Adipose tissue (tissue), 3 donors: ENCODE data around the gene VTI1A. TPM values are rescaled to one million over a fixed set of nuclear protein-coding genes. Genes with fewer than 3 reads are reported as not detected.

Experiments
- H3K27ac ChIP-seq: one replicate; pipeline ENCODE4 v1.5.1; 2013; ENCODE audit warnings: low read depth, low read length
- WGBS, 3 donors: extraction: QIAGEN DNeasy Blood & Tissue Kit; methylation state at CpG; one replicate each; pipeline ENCODE4 v1.1.7; 2013; 5-methylcytosine and 5-hydroxymethylcytosine counted together
- polyA plus RNA-seq, 3 donors: library from polyadenylated mRNA; stranded (reverse); fragments of 200-250 nt; gene quantifications; one replicate each; pipeline ENCODE4 v1.2.3, GENCODE V29; 2013
- donor health status: healthy with polysubstance abuse.
- donor health status: Bipolar disorder and iron deficiency.
- donor health status: healthy.

The VTI1A gene
- polyA plus RNA-seq, 3 donors, result 5.6 to 15.2 (median 13.5) TPM

DNA sequence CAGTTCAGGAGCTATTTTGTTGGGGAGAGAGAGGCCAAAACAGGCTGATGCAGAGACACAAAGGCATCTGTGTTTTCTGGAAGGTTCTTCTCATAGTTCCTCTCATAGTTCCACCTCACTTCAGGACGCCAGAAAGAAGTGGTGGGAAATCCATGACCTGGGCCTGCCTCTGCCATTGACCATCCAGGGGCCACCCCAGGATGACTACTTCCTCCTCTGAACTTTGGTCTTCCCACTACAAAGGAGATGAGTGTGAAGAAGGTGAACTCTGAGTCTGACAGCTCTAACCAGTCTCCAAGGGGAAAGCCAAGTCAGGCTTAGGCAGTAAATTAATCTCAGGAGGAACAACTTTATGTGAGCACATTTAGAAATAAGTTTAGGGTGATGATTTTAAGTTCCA lies 327.2 kb downstream of the VTI1A start:
- 86 to 88% (median 86%) methylated on average over 1 of the region's 1 CpG for WGBS, 3 donors

DNA sequence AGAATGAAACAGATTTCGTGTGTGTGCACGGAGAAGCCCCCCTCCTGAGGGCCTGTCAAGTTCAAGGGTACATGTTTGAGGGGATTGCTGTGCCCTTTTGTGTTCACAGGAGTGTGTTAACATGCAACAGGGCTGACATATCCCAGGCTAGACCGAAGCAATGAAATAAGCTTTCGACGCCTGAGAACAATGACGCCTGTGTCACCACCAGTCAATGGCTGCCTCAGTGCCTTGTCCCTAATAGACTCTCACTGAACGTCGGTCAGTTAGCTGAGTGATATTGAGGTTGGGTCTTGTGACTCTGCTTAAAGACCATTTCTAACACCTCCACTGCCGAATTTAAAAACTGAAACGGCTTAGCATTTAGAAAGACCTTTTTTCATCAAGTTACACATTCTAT lies 327.8 kb downstream of the VTI1A start:
- H3K27ac ChIP-seq, result no peak overlapping the region
- WGBS, 3 donors, result 94 to 98% (median 97%) methylated on average over 10 of the region's 10 CpGs

More for the DNA sequence above, 327.2 kb downstream of the VTI1A start:
- no peak overlapping the region for H3K27ac ChIP-seq

DNA sequence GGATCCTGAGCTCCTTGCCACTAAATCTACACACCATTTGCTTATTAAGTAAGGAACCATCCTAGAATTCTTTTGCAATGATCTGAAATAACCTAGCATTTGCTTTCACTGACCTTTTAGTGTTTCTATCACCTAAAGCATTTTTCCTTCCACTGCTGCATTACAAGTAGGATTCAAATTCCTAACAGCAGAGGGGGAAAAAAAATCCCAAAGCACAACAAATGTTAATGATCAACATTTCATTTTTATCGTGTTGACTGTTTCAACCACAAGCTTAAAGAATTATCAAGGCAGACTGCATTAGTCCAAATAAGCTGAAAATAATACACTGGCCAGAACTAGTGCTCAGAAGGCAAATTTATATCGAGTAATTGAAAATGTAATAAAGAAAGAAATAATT lies 328.4 kb downstream of the VTI1A start:
- H3K27ac ChIP-seq, result no peak overlapping the region
- 29 to 68% (median 60%) methylated on average over 2 of the region's 2 CpGs for WGBS, 3 donors

- H3K27ac ChIP-seq, result no peak overlapping the region
- WGBS, 3 donors, result 53 to 81% (median 75%) methylated on average over 14 of the region's 14 CpGs
Measured at GRCh38 chr10:112775892-112776674, 329.1 kb downstream of the VTI1A start.

DNA sequence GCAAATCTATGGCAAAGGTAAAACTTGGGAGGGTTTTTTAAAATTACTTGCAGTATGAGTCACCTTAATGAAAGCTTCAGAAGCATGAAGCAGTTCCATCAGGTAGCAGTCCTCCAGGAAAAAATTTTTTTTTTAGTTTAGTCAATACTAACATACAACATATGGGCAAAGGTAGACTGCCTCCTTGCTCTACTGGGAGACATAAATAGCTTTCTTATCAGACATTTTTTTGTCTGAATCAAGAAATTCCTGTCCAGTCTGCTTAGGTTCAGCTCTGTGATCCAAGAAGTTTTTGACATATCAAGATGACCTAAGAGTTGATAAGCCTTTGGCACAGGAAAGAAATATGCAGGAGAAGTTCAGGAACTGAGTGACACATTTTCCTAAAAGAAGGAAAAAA lies 331.6 kb downstream of the VTI1A start:
- H3K27ac ChIP-seq, result no peak overlapping the region

GRCh38 chr10:112779025-112779770 lies 332.2 kb downstream of the VTI1A start:
- no peak overlapping the region for H3K27ac ChIP-seq
- 53 to 63% (median 60%) methylated on average over 7 of the region's 7 CpGs for WGBS, 3 donors

DNA sequence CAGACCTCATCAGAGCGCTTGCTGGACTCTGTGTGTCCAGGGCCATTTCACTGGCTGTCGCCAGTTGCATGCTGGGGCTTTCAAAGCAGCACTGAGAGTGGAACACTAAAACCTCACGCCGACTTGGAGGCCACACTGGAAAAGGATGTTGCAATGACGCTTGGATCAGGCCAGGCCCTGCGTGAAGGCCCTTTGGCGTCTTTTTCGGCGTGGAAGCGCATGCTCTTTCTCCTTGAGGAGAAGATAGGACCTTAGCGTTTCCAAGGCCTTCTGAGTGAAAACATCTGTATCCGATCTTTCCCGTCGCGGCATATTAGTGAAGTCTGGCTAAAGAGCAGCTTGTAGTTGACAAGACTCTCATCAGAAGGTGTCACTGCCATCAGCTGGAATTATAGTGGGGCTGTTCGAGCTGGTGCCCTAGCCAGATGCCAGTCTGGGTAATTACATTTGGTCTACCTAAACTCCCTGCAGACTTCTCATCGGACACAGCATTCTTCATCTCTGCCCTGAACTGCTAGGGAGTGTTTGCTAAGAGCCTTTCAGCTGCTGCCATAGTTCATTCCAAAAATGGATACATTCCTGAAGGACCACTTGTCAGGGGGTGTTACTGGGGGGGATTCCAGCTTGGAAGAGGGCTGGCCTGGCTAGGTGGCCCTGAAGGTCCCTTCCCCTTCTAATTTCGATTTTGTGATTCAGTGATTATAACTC lies 335.3 kb downstream of the VTI1A start:
- H3K27ac ChIP-seq, result no peak overlapping the region
- 69 to 86% (median 77%) methylated on average over 18 of the region's 18 CpGs for WGBS, 3 donors

DNA sequence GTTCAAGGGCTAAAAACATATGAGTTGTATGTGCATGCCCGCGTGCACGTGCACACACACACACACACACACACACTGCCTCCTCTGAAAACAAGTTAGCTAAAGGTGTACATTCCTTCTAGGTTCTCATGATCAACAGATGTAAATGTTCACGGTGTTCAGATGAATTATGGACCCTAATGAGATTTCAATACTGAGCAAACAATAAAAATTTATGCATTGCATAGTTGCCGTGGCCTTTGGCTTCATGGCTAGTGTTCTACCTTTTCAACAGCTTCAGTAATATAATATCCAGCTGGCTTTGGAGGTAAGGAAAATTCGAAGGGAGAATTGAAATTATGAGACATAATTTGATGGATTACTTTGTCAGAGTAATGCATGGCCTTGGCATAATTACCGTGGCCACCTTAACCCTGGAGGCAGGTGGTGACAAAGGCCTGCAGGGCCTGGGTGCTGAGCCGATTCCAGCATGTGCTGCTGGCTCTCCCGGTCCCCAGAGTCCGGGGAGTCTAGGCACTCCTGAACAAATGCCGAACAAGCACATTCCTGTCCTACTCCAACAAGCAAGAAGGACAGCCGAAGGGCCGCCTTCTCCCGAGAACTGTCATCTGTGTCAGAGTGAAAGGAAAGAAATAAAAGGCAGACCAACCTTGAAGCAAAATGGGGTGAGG lies 336.5 kb downstream of the VTI1A start:
- H3K27ac ChIP-seq, result no peak overlapping the region
- WGBS, 3 donors, result 46 to 73% (median 71%) methylated on average over 14 of the region's 14 CpGs

DNA sequence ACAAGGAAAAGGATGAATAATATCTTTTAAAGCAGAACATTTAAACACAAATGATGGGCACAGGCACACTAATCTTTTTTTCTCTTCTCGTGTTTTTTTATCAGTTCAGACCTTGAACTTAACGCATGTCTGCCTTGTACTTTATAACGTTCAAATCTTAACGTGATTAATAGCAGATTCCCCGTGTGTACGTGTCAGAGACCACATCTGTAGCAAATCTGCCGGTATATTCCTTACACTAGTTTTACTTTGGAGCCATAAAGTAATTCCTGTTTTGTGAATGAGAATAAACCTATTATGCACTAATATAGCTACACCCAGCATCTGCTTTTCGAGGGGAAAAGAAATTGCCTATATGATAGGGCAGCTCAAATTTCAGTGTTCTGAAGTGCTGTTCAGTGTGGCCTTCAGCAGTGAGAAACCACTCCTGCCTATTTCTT lies 337.0 kb downstream of the VTI1A start:
- 38 to 67% (median 66%) methylated on average over 8 of the region's 8 CpGs for WGBS, 3 donors
- H3K27ac ChIP-seq, result no peak overlapping the region

GRCh38 chr10:112785089-112785488 lies 338.1 kb downstream of the VTI1A start:
- H3K27ac ChIP-seq, result no peak overlapping the region

GRCh38 chr10:112789248-112789647 lies 342.2 kb downstream of the VTI1A start:
- H3K27ac ChIP-seq, result no peak overlapping the region

DNA sequence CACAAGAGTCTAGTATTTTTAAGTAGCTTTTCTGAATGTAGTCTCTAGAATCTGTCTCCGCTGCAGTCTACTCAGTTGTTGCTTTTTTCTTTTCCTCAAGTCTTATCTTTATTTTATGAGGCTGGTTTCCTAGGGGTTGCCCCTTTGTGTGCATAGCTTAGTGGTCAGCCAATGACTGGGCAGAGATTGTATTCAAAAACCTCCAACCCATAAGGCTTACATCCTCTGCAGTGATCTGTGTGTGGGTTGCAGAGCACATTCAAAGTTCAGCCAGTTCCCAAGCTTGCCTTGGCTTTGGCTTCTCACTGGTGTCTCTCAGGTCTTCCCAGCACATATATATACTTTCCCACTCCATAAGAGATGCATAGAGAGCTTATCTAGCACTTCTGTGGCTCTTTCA lies 343.0 kb downstream of the VTI1A start:
- WGBS, 3 donors, result 95 to 100% (median 97%) methylated on average over 1 of the region's 1 CpG
- no peak overlapping the region for H3K27ac ChIP-seq

- H3K27ac ChIP-seq, result no peak overlapping the region
- 83 to 94% (median 93%) methylated on average over 4 of the region's 4 CpGs for WGBS, 3 donors
Measured at GRCh38 chr10:112790921-112791320, 343.9 kb downstream of the VTI1A start.

DNA sequence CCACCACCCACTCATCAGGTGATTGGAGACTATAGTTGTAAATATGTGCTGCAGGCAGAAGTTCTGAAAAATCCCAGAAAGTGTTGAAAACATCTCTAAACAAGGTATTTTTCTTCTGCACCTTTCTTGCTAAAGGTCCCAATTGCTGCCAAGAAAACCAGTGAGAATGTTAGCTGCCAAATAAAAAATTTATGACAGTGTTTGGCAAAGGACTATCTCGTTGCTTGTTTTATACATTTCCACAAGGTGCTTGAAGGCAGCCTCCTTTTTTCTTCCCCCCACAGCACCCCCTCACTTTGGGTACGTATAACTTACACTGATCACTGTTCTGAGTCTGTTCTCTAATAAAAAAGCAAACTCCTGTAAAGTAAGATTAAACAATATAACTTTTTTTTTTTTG lies 344.4 kb downstream of the VTI1A start:
- H3K27ac ChIP-seq, result no peak overlapping the region
- 64 to 82% (median 75%) methylated on average over 2 of the region's 2 CpGs for WGBS, 3 donors

DNA sequence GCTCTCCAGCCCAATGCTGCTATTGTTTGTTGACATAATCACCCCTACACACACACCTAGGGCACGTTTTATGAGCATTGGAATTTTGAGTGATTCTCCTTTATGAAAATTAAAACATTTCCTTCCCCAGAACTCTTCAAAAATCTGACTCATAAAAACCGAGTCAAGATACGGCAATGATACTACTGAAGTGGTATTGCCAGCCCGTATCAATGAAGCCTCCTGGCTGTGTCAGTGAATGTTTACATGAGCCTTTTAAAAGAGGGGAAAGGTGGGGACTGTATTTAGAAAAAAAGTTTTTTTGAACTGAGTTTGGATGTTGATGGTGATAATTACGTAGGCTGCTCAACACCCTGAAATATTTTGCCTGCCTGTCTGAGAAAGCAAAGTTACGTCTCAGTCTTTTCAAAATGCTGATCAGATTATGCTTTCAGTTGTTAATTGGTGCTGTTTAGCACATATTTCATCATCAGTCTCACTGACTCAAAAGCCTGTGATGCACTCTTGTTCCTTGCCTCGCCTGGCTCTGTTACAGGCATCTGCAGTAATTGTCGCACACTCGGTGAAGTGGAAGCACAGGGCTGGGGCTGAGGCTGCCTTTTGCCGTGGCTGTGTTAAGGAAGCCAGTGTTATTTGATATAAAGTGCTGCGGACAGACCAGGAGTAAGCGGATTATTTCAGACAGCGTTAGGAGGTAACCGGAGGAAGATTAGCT lies 345.6 kb downstream of the VTI1A start:
- WGBS, 3 donors, result 58 to 69% (median 61%) methylated on average over 14 of the region's 14 CpGs
- no peak overlapping the region for H3K27ac ChIP-seq

- H3K27ac ChIP-seq, result no peak overlapping the region
- WGBS, 3 donors, result 50 to 58% (median 53%) methylated on average over 8 of the region's 8 CpGs
Measured at GRCh38 chr10:112793202-112793921, 346.3 kb downstream of the VTI1A start.

- 93 to 98% (median 97%) methylated on average over 4 of the region's 4 CpGs for WGBS, 3 donors
- H3K27ac ChIP-seq, result no peak overlapping the region
Measured at GRCh38 chr10:112794201-112794600, 347.2 kb downstream of the VTI1A start.

GRCh38 chr10:112795067-112795466 lies 348.1 kb downstream of the VTI1A start:
- 85 to 95% (median 92%) methylated on average over 2 of the region's 2 CpGs for WGBS, 3 donors
- H3K27ac ChIP-seq, result no peak overlapping the region
